Ureter (tissue), 1 donor: ENCODE results near the gene ADCY4. TPM values are rescaled to one million over a fixed set of nuclear protein-coding genes. Genes with fewer than 3 reads are reported as not detected.
"Not testable (repeated sequence)": the region's sequence is repeated elsewhere in the genome, so short reads cannot be mapped to it uniquely, and the experiment has no call there.

ENCODE experiments used
- DNase-seq: peaks from one replicate; pipeline ENCODE4 v3.0.0-alpha.2; 2020; ENCODE audit warnings: low spot score
- total RNA-seq: library from RNA; stranded (reverse); gene quantifications from one replicate; pipeline ENCODE4 v1.2.4, GENCODE V29; 2023
- donor health status: DM: yes; HTN: yes; CAD: no.

Gene ADCY4
- total RNA-seq, 1 donor from 2014 or later = 61.7 TPM

DNA sequence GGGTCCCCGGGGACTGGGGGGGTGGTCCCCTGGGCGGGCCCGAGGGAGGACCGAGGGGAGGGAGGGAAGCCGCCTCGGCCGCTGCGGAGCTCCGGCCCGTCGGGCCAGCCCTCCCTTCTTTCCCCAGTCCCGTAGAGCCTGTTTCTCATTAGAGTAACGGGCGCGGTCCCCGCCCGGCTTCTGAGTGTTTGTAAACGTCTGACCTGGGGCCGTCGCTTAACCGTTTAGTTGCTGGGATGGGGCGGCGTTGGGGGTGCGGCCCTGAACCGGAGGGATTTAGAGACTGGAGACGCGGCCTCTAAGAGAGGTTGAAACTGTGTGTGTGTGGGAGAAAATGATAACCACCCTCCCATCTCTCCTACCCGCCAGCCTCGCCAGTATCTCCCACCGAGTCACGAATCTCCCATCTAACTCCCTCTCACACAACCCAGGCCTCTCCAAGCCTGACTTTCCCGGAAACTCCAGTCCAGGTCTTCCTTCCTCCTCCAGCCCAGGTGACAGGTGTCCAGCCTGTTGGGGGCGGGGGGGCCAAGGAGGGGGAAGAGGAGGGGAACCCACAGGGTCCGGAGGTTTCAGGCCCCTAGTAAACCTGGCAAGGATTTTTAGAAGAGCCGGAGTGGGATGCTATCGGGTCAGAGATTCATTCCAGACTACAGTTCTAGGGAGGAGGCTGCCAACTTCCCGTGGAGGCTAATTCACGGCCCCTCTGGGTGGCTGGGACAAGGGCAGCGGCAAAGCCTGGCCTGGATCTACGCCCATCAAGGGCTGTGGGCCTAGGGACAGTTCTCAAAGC, 32.0 kb upstream of the ADCY4 start:
- peak; percentile 93 for DNase-seq

DNA sequence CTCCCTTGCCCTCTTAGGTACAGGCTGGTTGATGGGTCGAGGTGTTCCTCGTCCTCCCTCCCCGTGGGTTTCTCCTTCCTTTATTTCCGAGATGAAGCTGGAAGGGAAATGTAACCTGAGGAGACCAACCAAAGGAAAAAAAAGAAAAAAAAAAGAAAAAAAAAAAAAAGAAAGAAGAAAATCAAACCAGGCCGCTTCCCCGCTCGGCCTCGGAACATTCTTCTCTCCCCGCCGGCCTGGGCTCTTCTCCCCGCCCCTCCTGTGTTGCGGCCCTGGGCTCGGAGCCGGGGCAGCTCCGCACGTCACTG, 31.5 kb upstream of the ADCY4 start:
- no peak for DNase-seq

GRCh38 chr14:24365600-24366412, 30.9 kb upstream of the ADCY4 start:
- peak; percentile 94 for DNase-seq

- no peak for DNase-seq
These were observed 30.0 kb upstream of the ADCY4 start for GRCh38 chr14:24364841-24365240.

DNA sequence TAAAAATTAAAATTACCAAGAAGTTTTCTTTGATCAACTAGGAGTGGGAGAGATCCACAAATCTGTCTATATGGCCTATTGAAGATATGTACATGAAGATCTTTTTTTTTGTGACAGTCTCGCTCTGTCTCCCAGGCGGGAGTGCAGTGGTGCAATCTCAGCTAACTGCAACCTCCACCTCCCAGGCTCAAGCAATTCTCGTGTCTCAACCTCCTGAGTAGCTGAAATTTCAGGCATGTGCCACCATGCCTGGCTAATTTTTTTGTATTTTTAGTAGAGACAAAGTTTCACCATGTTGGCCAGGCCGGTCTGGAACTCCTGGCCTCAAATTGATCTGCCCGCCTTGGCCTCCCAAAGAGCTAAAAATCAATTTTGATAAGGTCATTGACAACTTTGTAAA, 28.5 kb upstream of the ADCY4 start:
- no peak for DNase-seq

DNA sequence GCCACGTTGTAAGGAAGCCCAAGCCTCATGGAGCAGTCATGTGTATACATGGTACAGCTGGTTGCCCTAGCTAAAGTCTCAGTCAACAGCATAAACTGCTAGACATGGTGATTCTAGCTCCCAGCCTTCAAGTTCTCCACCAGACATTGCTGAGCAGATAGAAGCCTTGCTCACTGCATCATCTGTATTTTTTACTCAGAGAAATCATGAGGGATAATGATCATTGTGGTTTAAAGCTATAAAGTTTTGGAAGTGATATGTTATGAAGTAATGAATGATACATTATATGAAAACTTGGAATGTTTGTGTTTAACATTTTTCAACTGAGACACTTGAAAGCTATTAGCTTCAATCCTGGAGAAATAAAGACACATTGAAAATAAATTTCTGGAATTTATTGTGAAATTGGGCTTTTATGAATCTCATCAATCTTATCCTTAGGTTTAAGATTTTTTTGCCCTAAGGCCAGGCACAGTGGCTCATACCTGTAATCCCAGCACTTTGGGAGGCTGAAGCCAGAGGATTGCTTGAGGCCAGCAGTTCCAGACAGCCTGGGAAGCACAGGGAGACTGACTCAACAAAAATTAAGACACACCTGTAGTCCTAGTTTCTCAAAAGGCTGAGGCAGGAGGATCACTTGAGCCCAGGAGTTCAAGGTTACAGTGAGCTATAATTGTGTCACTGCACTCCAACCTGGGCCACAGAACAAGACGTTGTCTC, 27.5 kb upstream of the ADCY4 start:
- DNase-seq = no peak

DNA sequence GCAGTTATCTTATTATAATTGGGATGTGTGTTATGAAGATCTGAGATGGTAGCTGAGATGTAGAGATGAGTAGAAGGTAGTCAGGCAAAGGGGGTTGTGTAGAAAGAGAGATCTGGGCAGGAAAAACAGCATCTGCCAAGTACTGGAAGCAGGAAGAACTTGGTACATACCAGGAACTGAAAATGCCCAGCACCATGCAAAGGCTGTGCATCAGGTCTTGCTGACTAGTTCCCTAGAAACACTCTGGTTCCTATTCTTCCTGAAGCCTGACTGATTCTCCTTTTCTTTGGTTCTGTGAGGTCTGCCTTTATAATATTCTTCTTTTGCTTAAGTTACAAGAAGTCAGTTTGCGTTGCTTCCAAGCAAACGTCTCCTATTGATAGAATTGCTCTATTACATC, 26.5 kb upstream of the ADCY4 start:
- no peak for DNase-seq

GRCh38 chr14:24360281-24360680, 25.4 kb upstream of the ADCY4 start:
- DNase-seq = no peak

DNA sequence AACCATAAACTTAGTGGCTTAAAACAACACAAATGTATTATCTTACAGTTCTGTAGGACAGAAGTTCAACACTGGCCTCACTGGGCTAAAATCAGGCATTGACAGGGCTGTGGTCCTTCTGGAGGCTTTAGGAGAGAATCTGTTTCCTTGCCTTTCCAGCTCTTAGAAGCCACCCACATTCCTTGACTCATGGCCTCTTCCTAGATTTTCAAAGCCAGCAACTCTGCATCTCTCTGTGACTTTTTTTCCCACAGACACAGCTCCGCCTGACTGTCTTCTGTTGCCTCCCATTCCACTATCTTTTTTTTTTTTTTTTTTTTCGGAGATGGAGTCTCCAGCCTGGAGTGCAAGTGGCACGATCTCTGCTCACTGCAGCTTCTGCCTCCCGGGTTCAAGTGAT, 21.3 kb upstream of the ADCY4 start:
- no peak for DNase-seq

DNA sequence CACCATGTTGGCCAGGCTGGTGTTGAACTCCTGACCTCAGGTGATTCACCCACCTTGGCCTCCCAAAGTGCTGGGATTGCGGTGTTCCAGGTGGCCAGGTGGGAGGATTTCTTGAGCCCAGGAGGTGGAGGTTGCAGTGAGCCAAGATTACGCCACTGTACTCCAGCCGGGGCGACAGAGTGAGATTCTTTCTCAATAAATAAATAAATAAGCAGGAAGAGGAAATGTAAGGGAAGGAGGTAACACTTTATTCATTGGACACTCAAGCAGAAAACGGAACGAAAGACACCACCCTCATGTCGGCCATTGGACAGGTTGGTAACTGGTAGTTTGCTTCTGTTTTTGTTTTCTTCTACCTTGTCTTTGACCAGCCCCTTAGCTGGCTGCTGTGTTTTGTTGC, 20.1 kb upstream of the ADCY4 start:
- DNase-seq = no peak

GRCh38 chr14:24354482-24354825, 19.6 kb upstream of the ADCY4 start:
- not testable (repeated sequence) for DNase-seq

DNA sequence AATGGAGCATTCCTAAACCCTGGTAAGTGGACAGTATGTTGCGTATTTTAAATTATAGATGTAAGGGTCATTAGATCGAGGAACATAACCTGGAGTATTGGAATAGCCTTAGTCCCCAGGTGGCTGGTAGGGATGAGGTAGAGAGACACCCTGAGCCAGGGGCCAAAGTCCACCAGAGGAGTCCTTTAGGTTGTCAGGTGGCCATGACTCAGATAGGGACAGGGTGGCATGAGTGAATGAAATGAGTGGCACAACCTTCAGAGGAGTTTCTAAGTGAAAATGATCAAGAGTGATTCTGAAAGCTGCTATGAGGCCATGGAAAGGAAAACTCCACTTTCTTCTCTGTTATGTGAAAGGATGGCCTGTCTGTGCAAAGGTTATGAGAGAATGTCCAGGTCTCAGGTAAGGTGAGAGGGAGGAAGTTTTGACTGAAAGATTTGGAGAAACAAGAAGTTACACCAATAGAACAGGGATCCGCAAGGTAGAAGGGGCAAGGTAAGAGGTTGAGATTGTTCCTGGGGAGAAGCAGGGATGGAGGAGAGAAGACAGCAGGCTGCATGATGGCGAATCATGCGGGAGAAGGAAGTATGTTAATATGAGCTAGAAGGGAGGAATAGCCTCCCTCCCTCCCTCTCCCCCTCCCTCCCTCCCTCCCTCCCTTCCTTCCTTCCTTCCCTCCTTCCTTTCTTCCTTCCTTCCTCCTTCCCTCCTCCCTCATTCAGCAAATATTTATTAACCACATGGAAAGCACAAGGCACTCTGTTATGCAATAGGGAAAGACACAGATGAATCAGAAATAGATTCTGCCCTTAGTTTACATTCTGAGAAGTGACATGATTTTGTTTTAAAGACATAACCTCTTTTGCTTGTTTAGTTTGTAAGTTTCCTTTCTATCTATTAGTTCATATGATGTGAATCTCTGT, 18.9 kb upstream of the ADCY4 start:
- DNase-seq = no peak

DNA sequence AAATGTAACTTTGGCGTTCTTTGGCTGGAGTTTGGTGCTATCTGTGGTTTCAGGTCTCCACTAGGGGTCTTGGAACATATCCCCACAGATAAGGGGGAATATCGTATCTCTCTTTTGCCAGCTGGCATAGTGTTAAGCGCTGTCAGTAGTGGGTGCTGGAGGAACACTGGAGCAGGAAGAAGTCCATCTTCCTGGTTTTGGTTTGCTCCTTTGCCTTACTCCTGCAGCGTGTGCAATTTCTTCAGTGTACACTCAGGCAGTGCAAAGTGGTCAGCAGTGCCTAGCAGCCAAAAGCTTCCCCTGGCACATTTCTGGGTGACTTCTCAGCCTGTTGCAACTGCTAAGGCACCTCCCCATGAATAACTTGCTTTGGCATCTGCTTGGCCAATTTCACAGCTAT, 16.6 kb upstream of the ADCY4 start:
- DNase-seq = no peak

DNA sequence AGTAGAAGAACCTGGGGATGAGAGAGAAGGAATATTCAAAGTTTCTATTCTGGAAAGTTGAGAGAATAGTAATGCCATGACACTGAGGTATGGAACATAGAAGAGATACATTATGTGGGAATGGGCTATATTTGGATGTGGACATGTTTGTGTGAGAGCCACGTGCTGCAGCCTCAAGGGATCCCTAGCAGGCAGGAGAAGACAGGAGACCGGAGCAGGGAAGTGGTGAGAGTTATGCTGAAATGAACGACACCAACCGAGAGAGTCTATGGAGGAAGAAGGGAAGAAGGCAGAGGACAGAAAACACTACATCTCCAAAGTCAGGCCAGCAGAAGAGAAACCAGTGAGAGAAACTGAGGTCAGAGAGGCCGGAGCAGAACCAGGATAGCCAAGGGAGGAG, 14.9 kb upstream of the ADCY4 start:
- no peak for DNase-seq

- no peak for DNase-seq
These were observed 13.3 kb upstream of the ADCY4 start for GRCh38 chr14:24348186-24348585.

- DNase-seq = no peak
These were observed 12.3 kb upstream of the ADCY4 start for GRCh38 chr14:24347134-24347533.

GRCh38 chr14:24343795-24344660, 9.2 kb upstream of the ADCY4 start:
- no peak for DNase-seq

DNA sequence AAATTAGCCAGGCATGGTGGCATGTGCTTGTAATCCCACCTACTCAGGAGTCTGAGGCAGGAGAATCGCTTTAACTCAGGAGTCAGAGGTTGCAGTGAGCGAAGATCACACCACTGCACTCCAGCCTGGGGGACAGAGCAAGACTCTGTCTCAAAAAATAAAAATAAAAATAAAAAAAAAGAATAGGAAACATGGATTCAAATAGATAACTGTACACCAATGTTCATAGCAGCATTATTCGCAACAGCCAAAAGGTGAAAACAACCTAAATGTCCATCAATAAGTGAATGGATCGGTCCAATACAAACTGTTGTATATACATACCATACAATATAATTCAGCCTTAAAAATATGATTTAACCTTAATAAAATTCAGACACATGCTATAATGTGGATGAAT, 8.0 kb upstream of the ADCY4 start:
- DNase-seq = no peak

DNA sequence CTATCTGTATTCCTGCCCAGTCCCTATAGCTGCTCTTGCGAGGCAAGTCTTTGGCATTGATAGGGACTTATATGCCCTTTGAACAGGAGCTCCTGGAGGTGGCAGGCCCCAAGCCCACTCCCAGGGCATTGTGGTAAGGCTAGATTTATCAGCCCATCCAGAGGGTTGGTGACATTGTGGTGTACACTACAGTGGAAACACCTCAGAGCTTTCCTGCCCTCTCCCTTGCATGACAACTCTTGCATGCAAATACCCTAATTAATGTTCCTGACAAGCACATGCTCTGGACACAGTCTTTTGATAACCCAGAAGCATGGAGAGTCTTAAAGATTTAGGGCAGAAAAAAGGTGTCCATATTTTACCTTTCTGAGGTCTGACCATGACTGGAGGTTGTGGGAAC, 5.7 kb upstream of the ADCY4 start:
- DNase-seq = no peak

- DNase-seq = peak; percentile 76
These were observed 4.6 kb upstream of the ADCY4 start, which contains the start of gene RIPK3 for GRCh38 chr14:24339284-24340151. Gene RIPK3 (minus strand): TSS chr14:24339991. CDS start chr14:24339826, 165 bp downstream.
